K562 (cell line): ENCODE data around the gene PAEP. TPM values are rescaled to one million over a fixed set of nuclear protein-coding genes. Genes with fewer than 3 reads are reported as not detected.
A peak's percentile ranks its signal among the peaks of the same experiment; 100 is the strongest.

ENCODE experiments used
- ATAC-seq: fragments of 200-7000 bp; cut with Tn5 transposase; 3 replicates; pipeline ENCODE4 v1.9.1; 2020; ENCODE audit warnings: moderate library complexity
- BruUV-seq: library from RNA; stranded (reverse); fragments of 400-500 nt; replicated peaks from 2 replicates; lab custom pipeline; 2021; lab: Mats Ljungman, UMichigan
- CTCF ChIA-PET: fragments of 300-600 bp; formaldehyde crosslinking; extraction: SDS; loops from one replicate; lab custom pipeline; 2021; ENCODE audit warnings: low intra/inter-chr PET ratio; lab: Yijun Ruan, JAX
- POLR2A ChIA-PET: fragments of 300-600, 350-650 bp; sonication (Branson Sonifier 250); formaldehyde crosslinking; extraction: SDS; loops from one replicate; lab custom pipeline; 2021; ENCODE audit warnings: antibody characterized with exemption, inconsistent platforms; lab: Yijun Ruan, JAX
- DNase-seq, 4 experiments: peaks; one replicate each; pipeline versions ENCODE4 v3.0.0 to v3.0.0-alpha.2; 2011 to 2018; ENCODE audit warnings: low spot score in 3 of 4, mixed read lengths in 3 of 4; ENCODE audit errors: extremely low read depth in 1 of 4
- FAIRE-seq: peaks from 2 replicates; lab custom pipeline; 2011; peaks lifted over from hg19 to GRCh38; lab: Jason Lieb, UNC
- H2AFZ ChIP-seq: 2 replicates; pipeline ENCODE4 v1.6.0; 2011; ENCODE audit warnings: low read depth, low read length, control low read depth, inconsistent platforms
- H3K27ac ChIP-seq: fragments of 200-600 bp; 3 replicates; pipeline ENCODE4 v1.8.0; 2011; ENCODE audit warnings: low read depth, mild to moderate bottlenecking, control low read depth, inconsistent platforms, low read length, moderate library complexity, mixed read lengths; ENCODE audit errors: extremely low read depth
- H3K27me3 ChIP-seq, 2 experiments: fragments of 300-600 bp in 1 of 2; 2 replicates in 1 of 2; 3 replicates in 1 of 2; pipeline versions ENCODE4 v1.6.0 to v1.8.0; 2011; ENCODE audit warnings: inconsistent platforms in 2 of 2, low read length in 2 of 2, mild to moderate bottlenecking in 1 of 2, mixed read lengths in 1 of 2, moderate library complexity in 1 of 2; ENCODE audit not compliant: control insufficient read depth in 2 of 2, insufficient read depth in 2 of 2
- H3K36me3 ChIP-seq: fragments of 300-600 bp; 3 replicates; pipeline ENCODE4 v1.8.0; 2011; ENCODE audit warnings: mild to moderate bottlenecking, low read length, inconsistent platforms; ENCODE audit not compliant: control insufficient read depth, insufficient read depth
- H3K4me1 ChIP-seq, 2 experiments: fragments of 200-600 bp in 1 of 2; replicated peaks in 1 of 2; 2 replicates in 1 of 2; 3 replicates in 1 of 2; pipeline versions ENCODE4 v1.5.1 to v1.8.0; 2011; ENCODE audit warnings: inconsistent platforms in 2 of 2, low read length in 2 of 2, mild to moderate bottlenecking in 1 of 2, mixed read lengths in 1 of 2, moderate library complexity in 1 of 2; ENCODE audit not compliant: control insufficient read depth in 2 of 2, insufficient read depth in 2 of 2
- H3K4me2 ChIP-seq: 2 replicates; pipeline ENCODE4 v1.6.1; 2011; ENCODE audit warnings: low read length, control low read depth, inconsistent platforms, mixed read lengths; ENCODE audit not compliant: insufficient read depth
- H3K4me3 ChIP-seq: fragments of 200-600 bp; sonication (generic), shearing (Covaris generic); 2 replicates; pipeline ENCODE4 v1.5.1; 2016; ENCODE audit warnings: control low read depth, inconsistent platforms
- H3K79me2 ChIP-seq: fragments of 200-600 bp; 3 replicates; pipeline ENCODE4 v1.8.0; 2011; ENCODE audit warnings: low read length, inconsistent platforms; ENCODE audit not compliant: control insufficient read depth, insufficient read depth
- H3K9ac ChIP-seq, 2 experiments: 2 replicates each; pipeline versions ENCODE4 v1.6.0 to v1.6.1; 2011; ENCODE audit warnings: low read depth in 2 of 2, low read length in 2 of 2, control low read depth in 1 of 2, inconsistent platforms in 1 of 2, mild to moderate bottlenecking in 1 of 2, mixed read lengths in 1 of 2; ENCODE audit not compliant: insufficient read depth in 1 of 2
- H3K9me1 ChIP-seq: one replicate; pipeline ENCODE4 v1.6.0; 2011; ENCODE audit warnings: inconsistent platforms, mild to moderate bottlenecking, low read length, moderate library complexity; ENCODE audit not compliant: control insufficient read depth, insufficient read depth
- H3K9me3 ChIP-seq: replicated peaks from 2 replicates; pipeline ENCODE4 v1.5.1; 2011; ENCODE audit warnings: low read depth, low read length, inconsistent platforms; ENCODE audit not compliant: control insufficient read depth, insufficient read depth
- H4K20me1 ChIP-seq: replicated peaks from 2 replicates; pipeline ENCODE4 v1.6.1; 2011; ENCODE audit warnings: low read length, inconsistent platforms, mixed read lengths; ENCODE audit not compliant: control insufficient read depth, insufficient read depth
- CBFA2T2 ChIP-seq: fragments of 450-650 bp; conservative IDR thresholded peaks from 2 replicates; pipeline ENCODE4 v1.6.1; 2017; ENCODE audit warnings: mild to moderate bottlenecking
- ZC3H11A ChIP-seq: IDR thresholded peaks from 2 replicates; pipeline ENCODE4 v1.6.1; 2012; ENCODE audit warnings: low read depth, low read length, improper control_type of control experiment
- ZEB2 ChIP-seq: fragments of 450-650 bp; IDR thresholded peaks from 2 replicates; pipeline ENCODE4 v1.6.1; 2016
- whole genome bisulfite sequencing: fragments of 100-300 bp; shearing (Covaris generic); methylation state at CpG from one replicate; pipeline ENCODE4 v1.1.6; 2016; ENCODE audit warnings: low coverage, mixed read lengths; ENCODE audit not compliant: insufficient coverage; ENCODE audit errors: missing lambda C conversion rate; 5-methylcytosine and 5-hydroxymethylcytosine counted together
- in situ Hi-C: fragments of 300-500 bp; cut with MboI; formaldehyde crosslinking; loops from 4 replicates; pipeline ENCODE4 v1.15.0; 2018; ENCODE audit warnings: inconsistent platforms, mixed read lengths
- intact Hi-C: fragments of 100-400 bp; cut with micrococcal nuclease; formaldehyde crosslinking; loops from 2 replicates; pipeline ENCODE4 v1.14.2; 2022
- polyA plus RNA-seq, 8 experiments: library from polyadenylated mRNA; depleted of rRNA in 4 of 8; stranded (reverse) in 5 of 8; unstranded in 3 of 8; fragments of >200 nt; fragmentation: Nextera tagmentation in 2 of 8; fragmentation: Illumina TruSeq in 1 of 8; extraction: Ambion mirVana in 2 of 8; extraction: Trizol in 1 of 8; gene quantifications; 2 replicates each; pipeline versions ENCODE4 v1.2.1 to v1.2.3, GENCODE V29; 2011 to 2014; ENCODE audit warnings: inconsistent platforms in 1 of 8, missing spikeins in 1 of 8
- total RNA-seq, 7 experiments: library from RNA; depleted of rRNA in 6 of 7; stranded (reverse); fragments of >200 nt in 6 of 7; fragmentation: Illumina TruSeq in 2 of 7; extraction: Trizol in 2 of 7; gene quantifications; 2 replicates each; pipeline versions ENCODE4 v1.2.1 to v1.2.3, GENCODE V29; 2011 to 2021; ENCODE audit warnings: low replicate concordance in 1 of 7
- TF ChIP-seq, protein P1 (sequence below): fragments of 450-650 bp; conservative IDR thresholded peaks from 2 replicates; pipeline ENCODE4 v1.6.1; 2016; ENCODE audit warnings: missing genetic modification characterization, low read depth, mild to moderate bottlenecking, missing compliant biosample characterization, moderate library complexity

Gene PAEP
- total and polyA plus RNA-seq, 9 of the 15 experiments (the other 6 are each of a cell fraction or from before 2014, with no cell fraction given) = 0.22 to 4.5 (median 0.58) TPM

DNA sequence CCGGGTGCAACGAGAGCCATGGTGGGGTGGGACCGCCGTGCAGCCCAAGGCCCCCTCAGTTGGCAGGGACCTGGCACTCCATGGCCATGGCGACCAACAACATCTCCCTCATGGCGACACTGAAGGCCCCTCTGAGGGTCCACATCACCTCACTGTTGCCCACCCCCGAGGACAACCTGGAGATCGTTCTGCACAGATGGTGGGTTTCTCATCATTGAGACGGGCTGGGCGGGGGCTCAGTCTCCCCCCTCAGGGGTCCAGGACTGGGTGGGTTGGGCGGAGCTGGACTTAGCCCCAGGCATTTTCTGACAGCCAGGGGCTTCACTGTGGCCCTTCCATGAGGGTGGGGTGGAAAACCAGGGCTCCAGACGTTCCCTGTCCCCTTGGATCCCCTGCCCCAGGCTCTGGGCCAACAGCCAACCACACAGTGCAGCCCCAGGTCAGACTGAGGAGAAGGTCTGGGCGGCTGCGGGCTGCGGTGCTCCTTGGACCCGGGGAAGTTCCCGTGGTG, 734 bp downstream of the PAEP start:
- intact Hi-C loops (no loop called here), in situ Hi-C loops (no loop called here)
- H3K4me3 ChIP-seq = no peak overlapping the region
- BruUV-seq = no TSS peak
- WGBS = 2% methylated on average over 16 of the region's 17 CpGs
- H3K9me1 ChIP-seq = peaks cover 4% of the 10 kb centered on the region
- no peak overlapping the region for H3K9ac ChIP-seq
- FAIRE-seq = no peak
- CTCF ChIA-PET = interaction anchor here (0.6 kb wide), 1 partner anchor 1026 kb away, joined by 3 read pairs; no protein-coding TSS in a partner anchor
- no peaks in the 10 kb centered on the region for H3K79me2 ChIP-seq
- no peak overlapping the region for H3K4me2 ChIP-seq
- no peak for DNase-seq
- no peaks in the 10 kb centered on the region for H3K9me3 ChIP-seq
- peaks cover 5 to 59% of the 10 kb centered on the region in 2 experiments; a peak in 4 of 5 replicates for H3K27me3 ChIP-seq
- peaks cover 0 to 14% of the 10 kb centered on the region in 2 experiments; a peak in 3 of 5 replicates for H3K4me1 ChIP-seq
- TF ChIP-seq ZC3H11A = no peak
- H3K27ac ChIP-seq = no peak overlapping the region
- ATAC-seq = no peak
- no peak overlapping the region for H2AFZ ChIP-seq
- no peaks in the 10 kb centered on the region for H4K20me1 ChIP-seq
- H3K36me3 ChIP-seq = no peaks in the 10 kb centered on the region
- POLR2A ChIA-PET = interaction anchor here (0.6 kb wide), 1 partner anchor 30 kb away, joined by 3 read pairs; no protein-coding TSS in a partner anchor

DNA sequence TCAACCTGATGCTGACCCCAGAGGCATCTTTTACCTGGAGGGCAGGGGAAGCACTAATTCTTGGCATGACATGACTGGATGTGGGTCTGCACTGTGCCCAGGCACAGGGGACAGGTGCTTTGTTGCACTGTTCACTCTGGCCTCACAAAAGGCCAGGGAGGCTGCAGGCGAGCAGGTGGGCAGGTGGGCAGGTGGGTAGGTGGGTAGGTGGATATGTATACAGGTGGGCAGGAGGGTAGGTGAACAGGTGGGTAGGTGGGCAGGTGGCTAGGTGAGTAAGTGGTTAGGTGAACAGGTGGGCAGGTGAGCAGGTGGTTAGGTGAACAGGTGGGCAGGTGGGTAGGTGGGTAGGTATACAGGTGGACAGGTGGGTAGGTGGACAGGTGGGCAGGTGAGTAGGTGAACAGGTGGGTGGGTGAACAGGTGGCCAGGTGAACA, 1.5 kb downstream of the PAEP start:
- H3K27ac ChIP-seq = no peak overlapping the region
- no peak overlapping the region for H3K4me3 ChIP-seq
- intact Hi-C loops (no loop called here), in situ Hi-C loops (no loop called here)
- H3K4me1 ChIP-seq = peaks cover 0 to 14% of the 10 kb centered on the region in 2 experiments; a peak in 3 of 5 replicates
- no peak overlapping the region for H3K4me2 ChIP-seq
- CTCF ChIA-PET = no interaction called here
- DNase-seq (no peak), ATAC-seq (no peak), FAIRE-seq (no peak)
- peak; percentile 92 for TF ChIP-seq ZEB2
- TF ChIP-seq, protein P1, sequence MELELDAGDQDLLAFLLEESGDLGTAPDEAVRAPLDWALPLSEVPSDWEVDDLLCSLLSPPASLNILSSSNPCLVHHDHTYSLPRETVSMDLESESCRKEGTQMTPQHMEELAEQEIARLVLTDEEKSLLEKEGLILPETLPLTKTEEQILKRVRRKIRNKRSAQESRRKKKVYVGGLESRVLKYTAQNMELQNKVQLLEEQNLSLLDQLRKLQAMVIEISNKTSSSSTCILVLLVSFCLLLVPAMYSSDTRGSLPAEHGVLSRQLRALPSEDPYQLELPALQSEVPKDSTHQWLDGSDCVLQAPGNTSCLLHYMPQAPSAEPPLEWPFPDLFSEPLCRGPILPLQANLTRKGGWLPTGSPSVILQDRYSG = no peak
- peak; percentile 39 for TF ChIP-seq CBFA2T2
- POLR2A ChIA-PET = no interaction called here
- H3K79me2 ChIP-seq = no peaks in the 10 kb centered on the region
- no peaks in the 10 kb centered on the region for H3K36me3 ChIP-seq
- H3K9me1 ChIP-seq = peaks cover 4% of the 10 kb centered on the region
- no peaks in the 10 kb centered on the region for H3K9me3 ChIP-seq
- no TSS peak for BruUV-seq
- H3K27me3 ChIP-seq = peaks cover 5 to 67% of the 10 kb centered on the region in 2 experiments; a peak in 4 of 5 replicates
- no peaks in the 10 kb centered on the region for H4K20me1 ChIP-seq
- no peak overlapping the region for H3K9ac ChIP-seq
- WGBS = 0% methylated on average over 1 of the region's 1 CpG
- no peak overlapping the region for H2AFZ ChIP-seq
